ENCODE measurements around the gene FGR. TPM values are rescaled to one million over a fixed set of nuclear protein-coding genes. Genes with fewer than 3 reads are reported as not detected.

The FGR gene
- total RNA-seq, 2 donors from 2014 or later: 0.62 to 2.1 TPM

- Mint-ChIP-seq H3K4me3 (peak within 1 kb of the TSS; percentile 84 to 95), H3K4me1 (ENCODE audit: low read depth) (peaks cover 45% of the 10 kb centered on the region), H3K36me3 (ENCODE audit: insufficient read depth in 2 of 2) (no peaks in the 10 kb centered on the region), H3K27ac (no peak within 1 kb of the TSS), H3K27me3 (ENCODE audit: low read depth) (no peaks in the 10 kb centered on the region), H3K9me3 (no peaks in the 10 kb centered on the region)
- DNase-seq: peak; percentile 94 to 96
- peak; percentile 86 to 89 for ATAC-seq (replicated peaks in 1 of 2)
These were observed 31.1 kb downstream of the FGR start, which contains the start of gene AHDC1 for GRCh38 chr1:27603681-27604578. AHDC1 (minus strand) TSS chr1:27604144; CDS start chr1:27552115, 52,029 bp downstream.

- H3K4me1 Mint-ChIP-seq (ENCODE audit: low read depth): peaks cover 51% of the 10 kb centered on the region
- H3K36me3 Mint-ChIP-seq (ENCODE audit: insufficient read depth in 2 of 2): no peaks in the 10 kb centered on the region
- peak overlapping the region; percentile 84 to 95 for H3K4me3 Mint-ChIP-seq
- ATAC-seq (replicated peaks in 1 of 2) (peak; percentile 20 to 24), DNase-seq (peak; percentile 50 to 60)
- H3K9me3 Mint-ChIP-seq: no peaks in the 10 kb centered on the region
- no peak overlapping the region for H3K27ac Mint-ChIP-seq
- H3K27me3 Mint-ChIP-seq (ENCODE audit: low read depth): no peaks in the 10 kb centered on the region
These were observed 31.7 kb downstream of the FGR start for GRCh38 chr1:27603309-27603680.

GRCh38 chr1:27602462-27603308 lies 32.3 kb downstream of the FGR start:
- ATAC-seq (replicated peaks in 1 of 2) (peak in 1 of 2 donors; percentile 5), DNase-seq (peak; percentile 36 to 45)
- Mint-ChIP-seq H3K36me3 (ENCODE audit: insufficient read depth in 2 of 2) (no peaks in the 10 kb centered on the region), H3K4me1 (ENCODE audit: low read depth) (peaks cover 51% of the 10 kb centered on the region), H3K4me3 (peak overlapping the region; percentile 79 to 83), H3K27me3 (ENCODE audit: low read depth) (no peaks in the 10 kb centered on the region), H3K9me3 (no peaks in the 10 kb centered on the region), H3K27ac (no peak overlapping the region)

- Mint-ChIP-seq H3K27ac (no peak overlapping the region), H3K36me3 (ENCODE audit: insufficient read depth in 2 of 2) (no peaks in the 10 kb centered on the region), H3K4me1 (ENCODE audit: low read depth) (peaks cover 51% of the 10 kb centered on the region), H3K9me3 (no peaks in the 10 kb centered on the region), H3K4me3 (peak overlapping the region; percentile 79 to 83), H3K27me3 (ENCODE audit: low read depth) (no peaks in the 10 kb centered on the region)
- DNase-seq (no peak), ATAC-seq (replicated peaks in 1 of 2) (no peak)
These were observed 33.1 kb downstream of the FGR start for GRCh38 chr1:27601771-27602461.

GRCh38 chr1:27601321-27601770 lies 33.6 kb downstream of the FGR start:
- DNase-seq (no peak), ATAC-seq (replicated peaks in 1 of 2) (no peak)
- H3K27ac Mint-ChIP-seq: no peak overlapping the region
- H3K9me3 Mint-ChIP-seq: no peaks in the 10 kb centered on the region
- H3K36me3 Mint-ChIP-seq (ENCODE audit: insufficient read depth in 2 of 2): no peaks in the 10 kb centered on the region
- peaks cover 45% of the 10 kb centered on the region for H3K4me1 Mint-ChIP-seq (ENCODE audit: low read depth)
- peak overlapping the region; percentile 32 to 35 for H3K4me3 Mint-ChIP-seq
- H3K27me3 Mint-ChIP-seq (ENCODE audit: low read depth): no peaks in the 10 kb centered on the region

- DNase-seq (no peak), ATAC-seq (replicated peaks in 1 of 2) (no peak)
- Mint-ChIP-seq H3K9me3 (no peaks in the 10 kb centered on the region), H3K4me3 (peak overlapping the region; percentile 0 to 51), H3K27ac (no peak overlapping the region), H3K36me3 (ENCODE audit: insufficient read depth in 2 of 2) (no peaks in the 10 kb centered on the region), H3K4me1 (ENCODE audit: low read depth) (peaks cover 39% of the 10 kb centered on the region), H3K27me3 (ENCODE audit: low read depth) (no peaks in the 10 kb centered on the region)
These were observed 34.3 kb downstream of the FGR start for GRCh38 chr1:27600498-27601175.

- no peak for ATAC-seq (replicated peaks in 1 of 2)
- no peaks in the 10 kb centered on the region for H3K36me3 Mint-ChIP-seq (ENCODE audit: insufficient read depth in 2 of 2)
- no peaks in the 10 kb centered on the region for H3K9me3 Mint-ChIP-seq
- peak overlapping the region; percentile 86 for H3K27ac Mint-ChIP-seq
- H3K4me3 Mint-ChIP-seq: peak overlapping the region; percentile 30 to 51
- H3K4me1 Mint-ChIP-seq (ENCODE audit: low read depth): peaks cover 39% of the 10 kb centered on the region
- DNase-seq: no peak
- no peaks in the 10 kb centered on the region for H3K27me3 Mint-ChIP-seq (ENCODE audit: low read depth)
These were observed 35.1 kb downstream of the FGR start for GRCh38 chr1:27599605-27600497.

- H3K36me3 Mint-ChIP-seq (ENCODE audit: insufficient read depth in 2 of 2): no peaks in the 10 kb centered on the region
- ATAC-seq (replicated peaks in 1 of 2) (peak; percentile 33 to 34), DNase-seq (peak; percentile 41 to 57)
- peaks cover 39% of the 10 kb centered on the region for H3K4me1 Mint-ChIP-seq (ENCODE audit: low read depth)
- no peak overlapping the region for H3K27ac Mint-ChIP-seq
- H3K27me3 Mint-ChIP-seq (ENCODE audit: low read depth): no peaks in the 10 kb centered on the region
- H3K9me3 Mint-ChIP-seq: no peaks in the 10 kb centered on the region
- peak overlapping the region; percentile 14 to 51 for H3K4me3 Mint-ChIP-seq
These were observed 36.0 kb downstream of the FGR start for GRCh38 chr1:27598902-27599528.

GRCh38 chr1:27598295-27598687 lies 36.7 kb downstream of the FGR start:
- H3K4me1 Mint-ChIP-seq (ENCODE audit: low read depth): peaks cover 39% of the 10 kb centered on the region
- no peaks in the 10 kb centered on the region for H3K36me3 Mint-ChIP-seq (ENCODE audit: insufficient read depth in 2 of 2)
- H3K4me3 Mint-ChIP-seq: peak overlapping the region in 1 of 2 donors; percentile 26

GRCh38 chr1:27597516-27598294 lies 37.3 kb downstream of the FGR start:
- Mint-ChIP-seq H3K27me3 (ENCODE audit: low read depth) (no peaks in the 10 kb centered on the region), H3K4me3 (peak overlapping the region; percentile 40 to 55), H3K36me3 (ENCODE audit: insufficient read depth in 2 of 2) (no peaks in the 10 kb centered on the region), H3K4me1 (ENCODE audit: low read depth) (peaks cover 38% of the 10 kb centered on the region), H3K27ac (peak overlapping the region; percentile 35), H3K9me3 (no peaks in the 10 kb centered on the region)
- ATAC-seq (replicated peaks in 1 of 2) (no peak), DNase-seq (no peak)

More at GRCh38 chr1:27598295-27598687, 36.7 kb downstream of the FGR start:
- DNase-seq (no peak), ATAC-seq (replicated peaks in 1 of 2) (no peak)
- Mint-ChIP-seq H3K27ac (no peak overlapping the region), H3K9me3 (no peaks in the 10 kb centered on the region), H3K27me3 (ENCODE audit: low read depth) (no peaks in the 10 kb centered on the region)

- Mint-ChIP-seq H3K9me3 (no peaks in the 10 kb centered on the region), H3K36me3 (ENCODE audit: insufficient read depth in 2 of 2) (no peaks in the 10 kb centered on the region), H3K27ac (no peak overlapping the region), H3K4me1 (ENCODE audit: low read depth) (peaks cover 31% of the 10 kb centered on the region), H3K27me3 (ENCODE audit: low read depth) (no peaks in the 10 kb centered on the region), H3K4me3 (no peak overlapping the region)
- DNase-seq: no peak
- no peak for ATAC-seq (replicated peaks in 1 of 2)
These were observed 38.0 kb downstream of the FGR start for GRCh38 chr1:27596986-27597385.
